ENCODE data around the gene DPM3.
"Not testable (repeated sequence)": the region's sequence is repeated elsewhere in the genome, so short reads cannot be mapped to it uniquely, and the experiment has no call there.

DPM3 gene, protein sequence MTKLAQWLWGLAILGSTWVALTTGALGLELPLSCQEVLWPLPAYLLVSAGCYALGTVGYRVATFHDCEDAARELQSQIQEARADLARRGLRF

DNA sequence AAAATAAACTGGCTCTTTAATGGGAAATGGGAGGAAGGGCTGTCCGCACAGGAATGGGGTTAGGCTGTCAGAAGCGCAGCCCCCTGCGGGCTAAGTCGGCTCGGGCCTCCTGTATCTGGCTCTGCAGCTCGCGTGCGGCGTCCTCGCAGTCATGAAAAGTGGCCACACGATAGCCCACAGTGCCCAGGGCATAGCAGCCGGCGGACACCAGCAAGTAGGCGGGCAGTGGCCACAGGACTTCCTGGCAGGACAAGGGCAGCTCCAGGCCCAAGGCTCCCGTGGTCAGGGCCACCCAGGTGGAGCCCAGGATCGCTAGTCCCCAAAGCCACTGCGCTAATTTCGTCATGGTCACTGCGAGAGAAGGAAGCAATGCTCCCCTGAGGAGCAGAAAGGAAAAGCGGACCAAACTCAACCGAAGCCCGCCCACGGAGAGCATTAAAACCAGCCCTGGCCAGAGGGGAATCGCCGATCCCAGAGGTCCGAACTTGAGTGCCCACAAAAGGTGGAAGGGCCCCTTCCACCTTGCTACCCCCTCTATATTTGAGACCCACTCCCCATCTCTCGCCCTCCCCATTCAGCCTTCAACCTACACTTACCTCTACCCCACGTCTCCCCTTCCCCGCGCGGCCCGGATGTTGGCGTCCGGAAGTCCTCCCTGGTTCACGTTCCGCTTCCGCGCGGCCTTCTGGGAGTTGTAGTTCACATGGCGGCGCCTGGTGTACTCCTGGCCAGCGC, at the start of gene DPM3:
TSS of gene DPM3 (minus strand) at position 637 of the 735 bp plus-strand sequence. CDS start at position 346, 291 bp downstream.
- DNase-seq, result peak; percentile 34

DNA sequence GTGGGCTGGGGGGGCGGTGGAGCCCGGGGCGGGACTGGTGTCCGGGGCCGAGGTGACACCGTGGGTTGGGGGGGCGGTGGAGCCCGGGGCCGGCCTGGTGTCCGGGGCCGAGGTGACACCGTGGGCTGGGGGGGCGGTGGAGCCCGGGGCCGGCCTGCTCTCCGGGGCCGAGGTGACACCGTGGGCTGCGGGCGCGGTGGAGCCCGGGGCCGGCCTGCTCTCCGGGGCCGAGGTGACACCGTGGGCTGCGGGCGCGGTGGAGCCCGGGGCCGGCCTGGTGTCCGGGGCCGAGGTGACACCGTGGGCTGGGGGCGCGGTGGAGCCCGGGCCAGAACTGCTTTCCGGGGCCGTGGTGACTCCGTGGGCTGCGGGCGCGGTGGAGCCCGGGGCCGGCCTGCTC, 49.6 kb upstream of the DPM3 start:
- DNase-seq, result not testable (repeated sequence)

DNA sequence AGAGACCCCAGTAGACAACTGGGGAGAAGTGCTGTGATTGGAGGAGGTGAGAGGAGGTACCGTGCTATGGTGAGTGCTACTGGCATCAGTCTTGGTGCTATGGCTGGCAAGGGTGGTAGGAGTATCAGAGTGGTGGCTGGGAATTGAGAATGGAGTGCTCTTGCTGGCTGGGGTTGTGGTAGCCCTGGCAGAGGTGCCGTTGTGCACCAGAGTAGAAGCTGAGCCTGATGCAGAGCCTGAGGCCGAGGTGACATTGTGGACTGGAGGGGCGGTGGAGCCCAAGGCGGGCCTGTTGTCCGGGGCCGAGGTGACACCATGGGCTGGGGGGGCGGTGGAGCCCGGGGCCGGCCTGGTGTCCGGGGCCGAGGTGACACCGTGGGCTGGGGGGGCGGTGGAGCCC, 47.9 kb upstream of the DPM3 start:
- DNase-seq, result no peak

DNA sequence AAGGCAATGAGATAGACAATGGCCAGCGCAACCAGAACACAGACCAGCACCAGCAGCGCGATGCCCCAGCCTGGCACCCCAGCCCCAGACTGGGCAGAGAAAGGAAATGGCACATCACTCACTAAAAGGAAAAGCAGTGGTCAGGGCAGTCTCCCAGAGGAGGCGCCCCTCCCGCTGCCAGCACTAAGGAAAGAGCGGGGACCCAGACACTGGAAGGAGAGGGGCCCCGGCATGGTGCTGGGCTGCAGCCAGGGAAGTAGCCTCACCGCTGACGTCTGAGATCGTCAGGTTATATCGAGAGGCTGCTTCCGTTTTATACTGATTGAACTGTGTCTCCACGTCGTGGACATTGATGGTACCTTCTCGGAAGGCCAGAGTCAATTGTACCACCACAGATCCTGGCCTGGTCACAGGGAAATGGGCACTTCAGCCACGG, 47.1 kb upstream of the DPM3 start:
- DNase-seq, result no peak

DNA sequence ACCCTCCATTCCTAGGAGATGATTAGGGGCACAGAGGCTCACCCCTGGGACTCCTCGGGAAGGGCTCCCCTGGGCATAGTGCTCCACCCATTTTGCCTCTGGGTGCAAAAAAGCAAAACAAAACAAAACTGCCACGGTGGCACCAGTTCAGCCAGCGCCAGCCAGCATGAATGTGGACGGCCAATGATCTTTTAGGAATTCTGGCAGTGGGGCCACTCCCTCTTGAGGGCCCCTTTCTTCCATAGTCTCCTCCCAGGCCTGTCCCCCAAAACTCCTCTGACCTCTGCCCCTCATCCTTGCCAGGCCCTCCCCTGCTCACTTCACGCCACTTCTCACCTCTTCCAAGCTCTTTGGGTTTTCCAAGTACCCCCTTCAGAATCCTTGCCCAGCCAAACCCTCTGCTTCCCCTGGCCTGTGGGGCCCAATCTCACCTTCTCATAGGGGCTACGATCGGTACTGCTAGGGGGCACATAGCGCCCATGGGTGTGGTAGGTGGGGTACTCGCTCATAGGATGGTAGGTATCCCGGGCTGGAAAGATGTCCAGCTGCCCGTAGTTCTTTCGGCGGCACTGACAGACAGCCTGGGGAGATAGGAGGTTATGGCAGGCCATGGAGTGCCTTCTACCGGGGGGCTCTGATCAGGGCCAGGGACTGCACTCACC, 46.6 kb upstream of the DPM3 start:
- no peak for DNase-seq

DNA sequence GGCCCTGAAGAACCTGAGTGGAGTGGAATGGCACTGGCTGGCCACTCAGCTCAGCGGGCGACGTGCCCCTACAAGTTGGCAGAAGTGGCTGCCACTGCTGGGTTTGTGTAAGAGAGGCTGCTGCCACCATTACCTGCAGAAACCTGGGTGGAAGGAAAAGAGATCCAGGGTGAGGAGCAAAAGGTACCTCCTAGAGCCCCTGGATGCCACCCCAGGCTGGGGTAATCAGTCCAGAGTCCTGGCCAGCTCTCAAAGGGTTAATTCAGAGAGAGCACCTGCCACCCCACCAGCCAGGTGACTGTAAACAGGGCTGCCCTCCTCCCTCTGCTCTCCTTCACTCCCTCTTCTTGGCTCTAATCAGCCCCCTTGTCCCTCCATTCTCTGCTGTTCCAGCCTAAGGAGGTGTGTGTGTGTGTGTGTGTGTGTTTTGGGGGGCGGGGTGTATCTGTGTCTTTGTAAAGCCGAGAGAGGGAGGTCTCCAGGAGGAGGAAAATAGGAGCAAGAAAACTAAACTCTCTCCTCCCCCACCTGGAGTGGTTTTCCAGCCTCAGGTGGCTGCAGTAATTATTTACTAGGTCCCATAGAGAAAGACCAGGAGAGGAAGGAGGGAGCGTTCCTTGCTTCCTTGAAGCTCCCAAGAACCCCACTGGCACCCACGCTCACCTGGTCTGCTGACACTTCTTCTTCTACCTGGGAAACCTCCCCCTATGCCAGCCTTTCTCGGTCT, 45.9 kb upstream of the DPM3 start:
- no peak for DNase-seq

DNA sequence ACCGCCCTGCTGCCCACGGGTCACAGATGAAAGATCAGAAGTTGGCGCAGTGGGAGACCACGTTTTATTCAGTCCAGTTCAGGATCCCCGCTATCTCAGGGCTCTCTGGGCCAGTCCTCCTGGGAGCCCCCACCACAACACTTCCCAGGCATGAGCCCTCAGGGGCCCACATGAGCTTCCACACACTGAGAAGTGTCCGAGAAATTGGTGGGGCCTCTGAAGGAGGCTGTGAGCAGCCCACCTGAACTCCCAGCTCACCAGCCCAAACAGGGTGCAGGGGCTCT, 45.4 kb upstream of the DPM3 start:
- DNase-seq, result no peak

DNA sequence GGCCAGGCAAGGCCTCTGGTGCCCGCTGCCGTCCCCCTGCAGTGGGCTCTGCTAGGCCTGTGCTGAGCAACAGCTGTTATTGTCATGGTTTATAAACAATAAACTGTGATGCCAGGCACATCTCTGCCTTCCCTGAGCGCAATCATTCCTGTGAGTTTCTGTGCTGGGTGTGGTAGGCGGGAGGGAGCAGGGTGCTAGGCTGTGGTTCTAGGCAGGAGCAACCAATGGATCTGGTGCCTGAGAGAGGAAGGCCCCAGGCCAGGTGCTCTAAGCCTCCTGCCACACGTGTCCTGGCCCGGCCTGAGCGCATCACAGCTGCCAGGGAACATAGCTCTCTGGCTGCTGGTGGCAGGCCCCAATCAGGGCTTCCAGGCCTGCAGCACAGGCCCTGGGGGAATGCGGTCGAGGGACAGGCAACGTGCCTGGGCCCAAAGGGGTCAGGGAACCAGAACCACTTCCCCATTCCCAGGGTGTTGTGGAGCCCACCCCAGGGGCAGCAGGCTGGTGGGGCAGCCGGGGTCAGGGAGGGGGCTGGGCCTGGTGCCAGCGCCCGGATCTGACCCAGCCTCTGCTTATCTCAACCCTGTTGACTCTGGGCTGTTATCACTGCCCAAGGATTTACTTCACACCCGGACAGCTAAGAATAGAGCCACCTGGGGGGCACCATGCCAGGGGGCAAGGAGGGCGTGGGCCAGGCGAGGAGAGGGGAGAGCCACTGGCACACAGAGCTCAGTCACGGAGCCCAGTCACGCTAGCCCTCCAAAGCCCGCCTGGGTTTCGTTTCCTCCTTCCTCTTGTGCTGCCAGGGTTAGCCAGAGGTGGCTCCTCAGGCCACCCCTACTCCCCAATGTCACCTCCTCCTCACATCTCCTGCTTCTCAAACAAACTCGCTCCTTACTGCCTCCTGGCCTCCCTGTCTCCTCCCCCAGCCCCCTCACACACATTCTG, 44.8 kb upstream of the DPM3 start:
- DNase-seq, result no peak

DNA sequence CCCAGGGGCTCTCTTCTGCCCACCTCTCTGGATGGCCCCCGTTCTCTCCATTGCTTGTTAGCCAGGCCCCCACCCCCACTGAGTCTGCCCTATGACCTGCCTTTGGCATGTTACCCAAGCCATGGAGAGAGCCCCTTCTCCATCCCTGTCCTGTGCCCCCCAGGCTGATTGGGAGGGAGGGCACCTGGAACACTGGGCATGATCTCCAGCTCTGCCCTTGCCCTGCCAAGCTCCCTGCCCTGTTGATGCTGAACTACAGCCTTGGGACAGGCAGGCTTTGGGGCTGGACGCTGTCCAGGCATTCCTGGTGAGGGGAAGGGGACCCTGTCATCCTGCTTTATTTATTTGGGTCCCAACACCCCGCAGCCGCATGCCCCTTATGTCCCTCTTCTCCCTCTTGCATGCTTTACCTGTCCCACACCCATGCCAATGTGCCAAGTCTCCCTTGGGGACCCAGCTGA, 44.0 kb upstream of the DPM3 start:
- DNase-seq, result no peak

DNA sequence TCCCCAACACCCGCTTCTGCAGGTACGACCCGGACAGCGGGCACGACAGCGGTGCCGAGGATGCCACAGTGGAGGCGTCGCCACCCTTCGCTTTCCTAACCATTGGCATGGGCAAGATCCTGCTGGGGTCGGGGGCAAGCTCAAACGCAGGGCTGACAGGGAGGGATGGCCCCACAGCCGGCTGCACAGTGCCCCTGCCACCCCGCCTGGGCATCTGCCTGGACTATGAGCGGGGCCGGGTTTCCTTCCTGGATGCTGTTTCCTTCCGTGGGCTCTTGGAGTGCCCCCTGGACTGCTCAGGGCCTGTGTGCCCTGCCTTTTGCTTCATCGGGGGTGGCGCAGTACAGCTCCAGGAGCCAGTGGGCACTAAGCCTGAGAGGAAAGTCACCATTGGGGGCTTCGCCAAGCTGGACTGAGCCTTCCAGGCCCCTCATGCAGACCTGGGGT, 43.5 kb upstream of the DPM3 start:
- DNase-seq, result no peak

DNA sequence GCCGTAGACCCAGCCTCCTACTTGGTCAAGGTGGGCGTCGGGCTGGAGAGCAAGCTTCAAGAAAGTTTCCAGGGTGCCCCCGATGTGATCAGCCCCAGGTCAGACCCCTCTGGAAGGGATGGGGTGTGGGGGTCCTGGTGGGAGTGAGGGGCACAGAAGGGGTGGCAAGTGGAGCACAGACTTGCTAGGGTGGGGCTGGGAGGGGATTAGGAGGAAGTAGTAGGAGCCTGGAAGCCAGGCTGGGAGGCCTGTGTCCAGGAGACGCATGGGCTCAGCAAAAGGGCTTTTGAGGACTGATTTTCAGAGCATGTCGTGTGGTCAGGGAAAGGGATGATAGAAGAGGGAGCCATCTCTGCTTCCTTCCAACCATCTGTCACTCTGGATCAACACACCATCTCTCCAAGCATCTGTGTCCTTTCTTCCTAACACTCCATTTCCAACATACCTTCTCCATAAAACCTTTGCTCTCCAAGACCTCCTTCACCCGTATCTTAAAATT, 41.8 kb upstream of the DPM3 start:
- DNase-seq, result no peak

DNA sequence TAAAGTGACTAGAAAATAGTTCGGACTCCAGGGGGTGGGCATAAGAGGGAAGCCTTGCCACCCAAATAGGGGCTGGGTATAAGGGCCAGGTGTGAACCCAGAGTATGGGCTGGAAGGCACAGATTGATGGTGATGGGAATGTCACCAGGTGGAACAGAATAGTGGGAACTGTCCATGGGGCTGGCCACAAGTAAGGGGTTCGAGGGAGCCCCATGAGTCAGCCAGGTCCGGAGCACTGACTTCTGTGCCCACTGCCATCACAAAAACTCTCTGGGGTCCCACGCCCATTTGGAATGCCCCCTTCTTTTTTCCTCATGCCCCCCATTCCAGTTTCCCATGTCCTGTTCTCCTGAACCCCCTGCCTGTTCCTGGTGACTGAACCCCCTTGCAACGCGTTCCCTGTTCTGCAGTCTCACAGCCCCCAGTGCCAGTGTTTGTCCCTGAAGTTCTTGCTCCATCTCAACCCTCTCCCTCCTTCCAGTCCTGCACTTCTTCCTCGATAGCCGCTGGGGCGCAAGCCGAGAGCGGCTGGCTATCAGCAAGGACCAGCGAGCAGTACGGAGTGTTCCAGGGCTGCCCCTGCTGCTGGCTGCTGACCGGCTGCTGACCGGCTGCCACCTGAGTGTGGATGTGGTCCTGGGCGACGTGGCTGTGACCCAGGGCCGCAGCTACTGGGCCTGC, 41.2 kb upstream of the DPM3 start:
- DNase-seq, result no peak

DNA sequence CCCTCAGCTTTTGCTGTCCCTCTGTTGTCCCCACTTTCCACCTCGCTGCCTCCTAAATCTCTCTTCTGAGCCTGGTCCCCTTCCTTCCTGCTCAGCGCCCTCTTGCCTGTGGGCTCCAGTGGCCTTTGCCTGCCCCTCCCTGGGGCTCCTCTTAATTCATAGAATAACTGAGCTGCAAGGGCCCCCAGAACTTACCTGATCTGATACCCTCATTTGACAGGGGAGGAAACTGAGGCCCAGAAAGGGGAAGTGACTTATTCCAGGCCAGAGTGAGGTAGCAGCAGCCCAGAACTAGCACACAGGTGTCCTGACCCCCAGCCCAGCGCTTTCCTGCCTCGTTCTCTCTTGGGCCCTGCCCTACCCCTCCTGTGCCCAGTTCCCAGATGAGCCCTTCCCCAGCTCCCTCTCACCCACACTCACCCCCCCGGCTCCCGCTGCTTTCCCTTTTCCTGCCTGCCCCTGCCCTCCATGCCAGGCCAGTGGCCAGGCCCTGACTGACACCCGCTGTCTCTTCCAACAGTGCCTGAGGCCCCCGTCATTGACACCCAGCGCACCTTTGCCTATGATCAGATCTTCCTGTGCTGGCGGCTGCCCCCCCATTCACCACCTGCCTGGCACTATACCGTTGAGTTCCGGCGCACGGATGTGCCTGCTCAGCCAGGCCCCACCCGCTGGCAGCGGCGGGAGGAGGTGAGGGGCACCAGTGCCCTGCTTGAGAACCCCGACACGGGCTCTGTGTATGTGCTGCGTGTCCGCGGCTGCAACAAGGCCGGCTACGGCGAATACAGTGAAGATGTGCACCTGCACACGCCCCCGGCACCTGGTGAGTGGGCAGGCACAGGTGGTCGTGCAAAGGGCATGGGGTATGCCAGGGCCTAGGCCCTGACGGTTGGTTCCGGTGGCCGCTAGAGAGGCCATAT, 39.0 kb upstream of the DPM3 start:
- no peak for DNase-seq

DNA sequence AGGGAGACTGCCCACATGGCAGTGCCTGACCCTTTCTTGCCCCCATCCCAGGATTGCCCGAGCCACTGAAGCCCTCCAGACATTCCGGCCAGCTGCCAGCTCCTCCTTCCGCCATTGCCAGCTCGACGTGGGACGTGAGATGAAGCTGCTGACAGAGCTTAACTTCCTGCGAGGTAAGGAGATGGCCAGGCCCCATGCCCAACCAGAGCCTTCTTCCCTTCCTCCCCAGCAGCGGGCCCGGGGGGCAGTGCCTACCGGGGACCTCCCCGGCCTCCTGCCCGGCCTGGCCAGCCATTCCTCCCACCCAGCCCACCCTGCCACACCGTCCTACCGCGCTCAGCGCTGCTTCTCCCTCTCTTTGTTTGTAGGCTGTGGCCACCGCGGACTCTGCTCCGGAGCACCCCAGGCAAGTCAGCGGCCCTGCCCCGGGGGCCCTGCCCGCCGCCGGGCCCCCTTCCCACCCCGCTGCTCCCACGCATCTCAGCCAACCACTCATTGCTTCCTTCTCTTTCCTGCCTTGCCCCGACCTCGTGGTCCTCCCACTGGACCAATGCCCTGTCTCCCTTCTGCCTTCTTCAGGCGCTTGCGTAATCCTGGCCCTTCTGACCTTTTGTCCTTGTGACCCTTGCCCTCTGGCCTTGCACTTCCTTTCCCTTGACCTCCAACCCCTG, 38.2 kb upstream of the DPM3 start:
- DNase-seq, result no peak

DNA sequence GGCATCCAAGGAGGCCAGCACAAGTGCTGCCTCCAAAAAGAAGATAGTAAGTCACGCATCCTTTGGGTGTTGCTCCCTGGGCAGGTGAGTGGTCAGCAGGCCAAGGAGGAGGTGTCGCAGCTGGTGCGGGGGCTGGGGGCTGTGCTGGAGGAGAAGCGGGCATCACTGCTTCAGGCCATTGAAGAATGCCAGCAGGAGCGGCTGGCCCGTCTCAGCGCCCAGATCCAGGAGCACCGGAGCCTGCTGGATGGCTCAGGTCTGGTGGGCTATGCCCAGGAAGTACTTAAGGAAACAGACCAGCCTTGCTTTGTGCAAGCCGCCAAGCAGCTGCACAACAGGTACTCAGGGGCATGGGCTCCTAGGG, 37.6 kb upstream of the DPM3 start:
- DNase-seq, result no peak

DNA sequence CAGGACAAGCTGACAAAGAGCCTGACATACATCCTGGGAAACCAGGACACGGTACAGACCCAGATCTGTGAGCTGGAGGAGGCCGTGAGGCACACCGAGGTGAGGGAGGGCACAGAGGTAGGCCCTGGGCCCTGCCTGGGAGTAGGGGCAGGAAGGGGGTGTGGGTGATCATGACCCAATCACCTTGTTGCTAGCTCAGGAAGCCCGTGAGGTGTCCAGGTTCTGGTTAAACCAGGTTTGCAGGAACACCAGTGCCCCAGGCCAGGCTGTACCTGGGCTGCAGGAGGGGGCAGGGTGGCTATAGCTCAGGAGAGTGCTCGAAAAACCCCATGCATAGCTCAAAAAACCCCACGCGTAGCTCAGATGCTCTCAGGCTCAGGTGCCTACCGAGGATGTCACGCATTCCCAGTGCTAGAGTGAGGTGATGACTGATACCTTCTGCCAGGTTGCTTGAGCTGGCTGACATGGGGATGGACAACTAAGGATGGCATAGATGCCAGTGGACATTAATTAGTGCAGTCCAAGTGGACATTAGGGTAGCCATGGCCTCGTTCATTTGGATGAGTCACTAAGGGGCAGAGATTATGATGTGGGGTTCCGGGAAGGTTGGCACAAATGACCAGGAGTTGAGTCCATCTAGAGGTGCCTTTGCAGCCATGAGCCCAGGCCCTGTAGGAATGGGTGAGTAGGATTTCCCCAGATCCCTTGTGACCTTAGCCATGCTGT, 37.0 kb upstream of the DPM3 start:
- DNase-seq, result no peak

DNA sequence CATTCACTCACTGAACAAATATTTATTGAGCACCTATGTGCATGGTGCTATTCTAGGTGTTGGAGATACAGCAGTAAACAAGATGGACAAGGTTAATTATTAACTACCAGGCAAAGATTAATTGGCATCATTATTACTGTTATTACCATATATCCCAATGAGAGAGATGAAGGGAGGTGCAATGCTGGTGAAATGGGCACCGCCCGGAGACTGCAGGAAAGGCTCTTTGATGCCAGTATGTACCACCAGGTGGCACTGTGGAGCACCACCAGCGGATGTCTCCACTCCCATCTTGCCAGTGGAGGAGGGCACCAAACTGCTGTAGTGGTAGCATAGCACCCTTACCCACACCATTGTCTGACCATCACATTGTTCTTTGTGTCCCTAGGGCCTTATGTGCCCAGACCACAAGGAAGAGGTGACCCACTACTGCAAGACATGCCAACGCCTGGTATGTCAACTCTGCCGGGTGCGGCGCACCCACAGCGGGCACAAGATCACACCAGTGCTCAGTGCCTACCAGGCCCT, 36.3 kb upstream of the DPM3 start:
- DNase-seq, result peak; percentile 62

DNA sequence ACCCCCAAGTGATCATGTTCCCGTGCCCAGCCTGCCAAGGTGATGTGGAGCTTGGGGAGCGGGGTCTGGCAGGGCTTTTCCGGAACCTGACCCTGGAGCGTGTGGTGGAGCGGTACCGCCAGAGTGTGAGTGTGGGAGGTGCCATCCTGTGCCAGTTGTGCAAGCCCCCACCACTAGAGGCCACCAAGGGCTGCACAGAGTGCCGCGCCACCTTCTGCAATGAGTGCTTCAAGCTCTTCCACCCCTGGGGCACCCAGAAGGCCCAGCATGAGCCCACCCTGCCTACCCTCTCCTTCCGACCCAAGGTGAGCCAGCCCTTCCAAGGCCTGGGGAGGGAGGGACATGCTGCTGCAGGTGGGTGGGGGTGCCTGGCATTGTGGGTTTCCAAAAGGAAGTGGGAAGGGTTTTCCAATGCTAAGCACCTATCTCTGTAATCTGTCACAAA, 35.6 kb upstream of the DPM3 start:
- DNase-seq, result no peak

DNA sequence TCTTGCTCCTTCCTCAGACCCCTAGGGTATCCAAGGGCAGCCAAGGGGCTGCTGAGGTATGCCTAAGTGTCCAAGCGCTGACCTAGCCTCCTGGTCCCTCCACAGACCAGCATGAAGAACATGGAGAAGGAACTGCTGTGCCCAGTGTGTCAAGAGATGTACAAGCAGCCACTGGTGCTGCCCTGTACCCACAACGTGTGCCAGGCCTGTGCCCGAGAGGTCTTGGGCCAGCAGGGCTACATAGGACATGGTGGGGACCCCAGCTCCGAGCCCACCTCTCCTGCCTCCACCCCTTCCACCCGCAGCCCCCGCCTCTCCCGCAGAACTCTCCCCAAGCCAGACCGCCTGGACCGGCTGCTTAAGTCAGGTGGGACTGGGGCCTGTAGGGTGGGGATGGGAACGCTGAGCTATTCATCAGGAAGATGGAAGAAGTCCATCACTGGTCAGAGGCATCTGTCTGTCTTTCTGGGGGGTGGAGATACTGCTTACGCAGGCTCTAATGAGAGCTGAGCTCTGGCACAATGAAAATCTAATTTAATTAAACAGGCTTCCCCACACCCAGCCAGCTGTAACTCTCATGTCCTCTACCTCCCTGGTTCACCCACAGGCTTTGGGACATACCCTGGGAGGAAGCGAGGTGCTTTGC, 35.1 kb upstream of the DPM3 start:
- DNase-seq, result no peak

Measured in NCI-H1048 (cell line).